DND-41 (cell line): Measurements from ENCODE around the gene SORCS1.

Source experiments
- ATAC-seq: fragments of 200-7000 bp; cut with Tn5 transposase; 3 replicates; pipeline ENCODE4 v1.9.1; 2021; ENCODE audit warnings: low read depth; ENCODE audit not compliant: insufficient read depth
- DNase-seq: peaks from one replicate; pipeline ENCODE4 v3.0.0-alpha.2; 2020
- H2AFZ ChIP-seq: 2 replicates; pipeline ENCODE4 v1.6.0; 2012; ENCODE audit warnings: low read depth, low read length
- H3K27ac ChIP-seq: 2 replicates; pipeline ENCODE4 v1.5.1; 2012; ENCODE audit warnings: low read length, inconsistent platforms
- H3K27me3 ChIP-seq: fragments of 200-600 bp; sonication (generic); 2 replicates; pipeline ENCODE4 v1.6.0; 2012; ENCODE audit warnings: low read length, mild to moderate bottlenecking, inconsistent platforms; ENCODE audit not compliant: insufficient read depth, poor library complexity
- H3K36me3 ChIP-seq: 2 replicates; pipeline ENCODE4 v1.5.1; 2012; ENCODE audit warnings: low read length, inconsistent platforms; ENCODE audit not compliant: insufficient read depth
- H3K4me1 ChIP-seq: 2 replicates; pipeline ENCODE4 v1.5.1; 2012; ENCODE audit warnings: mild to moderate bottlenecking, low read length; ENCODE audit not compliant: insufficient read depth
- H3K4me2 ChIP-seq: 2 replicates; pipeline ENCODE4 v1.6.0; 2012; ENCODE audit warnings: mild to moderate bottlenecking, moderate library complexity, low read length, inconsistent platforms; ENCODE audit not compliant: insufficient read depth
- H3K4me3 ChIP-seq, 2 experiments: fragments of 200-600 bp in 1 of 2; shearing (Covaris generic) in 1 of 2; 2 replicates each; pipeline ENCODE4 v1.5.1; 2012 to 2016; ENCODE audit warnings: inconsistent platforms in 2 of 2, low read length in 2 of 2, mild to moderate bottlenecking in 2 of 2, low read depth in 1 of 2, moderate library complexity in 1 of 2
- H3K79me2 ChIP-seq: 2 replicates; pipeline ENCODE4 v1.6.0; 2012; ENCODE audit warnings: low read length, inconsistent platforms; ENCODE audit not compliant: insufficient read depth
- H3K9ac ChIP-seq: 2 replicates; pipeline ENCODE4 v1.6.0; 2012; ENCODE audit warnings: low read depth, mild to moderate bottlenecking, inconsistent platforms, low read length, moderate library complexity
- H3K9me3 ChIP-seq: 2 replicates; pipeline ENCODE4 v1.5.1; 2012; ENCODE audit warnings: low read length, moderate library complexity, mild to moderate bottlenecking, inconsistent platforms; ENCODE audit not compliant: insufficient read depth, severe bottlenecking
- H4K20me1 ChIP-seq: 2 replicates; pipeline ENCODE4 v1.6.0; 2012; ENCODE audit warnings: low read length; ENCODE audit not compliant: insufficient read depth
- CTCF ChIP-seq: IDR thresholded peaks from 2 replicates; pipeline ENCODE4 v1.5.1; 2012; ENCODE audit warnings: borderline replicate concordance, low read length, moderate library complexity, mild to moderate bottlenecking; ENCODE audit not compliant: poor library complexity, severe bottlenecking; ENCODE audit errors: extremely low read depth
- EZH2 ChIP-seq: IDR thresholded peaks from 3 replicates; pipeline ENCODE4 v1.6.1; 2012; ENCODE audit warnings: borderline replicate concordance, low read depth, mild to moderate bottlenecking, moderate library complexity, low read length, inconsistent platforms; ENCODE audit not compliant: severe bottlenecking

SORCS1 gene

GRCh38 chr10:107164992-107165391 is 486 bp upstream of the SORCS1 start:
- Histone ChIP-seq H3K4me3 (no peak overlapping the region), H3K79me2 (no peaks in the 10 kb centered on the region), H3K4me1 (no peaks in the 10 kb centered on the region), H3K9me3 (peaks cover 8% of the 10 kb centered on the region), H3K27me3 (no peaks in the 10 kb centered on the region), H3K36me3 (no peaks in the 10 kb centered on the region), H2AFZ (no peak overlapping the region), H3K27ac (no peak overlapping the region), H3K9ac (no peak overlapping the region), H4K20me1 (no peaks in the 10 kb centered on the region), H3K4me2 (no peak overlapping the region)
- ATAC-seq (no peak), DNase-seq (no peak)
- TF ChIP-seq EZH2: no peak
- TF ChIP-seq CTCF: no peak

GRCh38 chr10:107163076-107163855 is 1.2 kb downstream of the SORCS1 start:
- H3K79me2 ChIP-seq: no peaks in the 10 kb centered on the region
- no peaks in the 10 kb centered on the region for H3K36me3 ChIP-seq
- no peaks in the 10 kb centered on the region for H3K27me3 ChIP-seq
- no peaks in the 10 kb centered on the region for H4K20me1 ChIP-seq
- TF ChIP-seq CTCF: no peak
- no peak for TF ChIP-seq EZH2
- no peak overlapping the region for H3K27ac ChIP-seq
- no peak overlapping the region for H3K4me2 ChIP-seq
- H2AFZ ChIP-seq: no peak overlapping the region
- DNase-seq (no peak), ATAC-seq (no peak)
- no peak overlapping the region for H3K9ac ChIP-seq
- no peak overlapping the region for H3K4me3 ChIP-seq
- H3K9me3 ChIP-seq: peaks cover 8% of the 10 kb centered on the region
- no peaks in the 10 kb centered on the region for H3K4me1 ChIP-seq

- no peaks in the 10 kb centered on the region for H3K36me3 ChIP-seq
- no peak overlapping the region for H2AFZ ChIP-seq
- H3K9me3 ChIP-seq: peaks cover 8% of the 10 kb centered on the region
- no peaks in the 10 kb centered on the region for H3K27me3 ChIP-seq
- ATAC-seq: no peak
- TF ChIP-seq EZH2 (no peak), CTCF (no peak)
- DNase-seq: no peak
- no peak overlapping the region for H3K9ac ChIP-seq
- H3K4me1 ChIP-seq: no peaks in the 10 kb centered on the region
- H4K20me1 ChIP-seq: no peaks in the 10 kb centered on the region
- no peaks in the 10 kb centered on the region for H3K79me2 ChIP-seq
- H3K4me3 ChIP-seq: no peak overlapping the region
- H3K27ac ChIP-seq: no peak overlapping the region
- H3K4me2 ChIP-seq: no peak overlapping the region
These were observed 3.6 kb downstream of the SORCS1 start for GRCh38 chr10:107160866-107161265.

- no peaks in the 10 kb centered on the region for H3K79me2 ChIP-seq
- H3K4me2 ChIP-seq: no peak overlapping the region
- TF ChIP-seq EZH2: no peak
- TF ChIP-seq CTCF: no peak
- H3K9ac ChIP-seq: no peak overlapping the region
- ATAC-seq: no peak
- H3K27ac ChIP-seq: no peak overlapping the region
- no peaks in the 10 kb centered on the region for H3K27me3 ChIP-seq
- no peaks in the 10 kb centered on the region for H3K4me1 ChIP-seq
- no peaks in the 10 kb centered on the region for H3K36me3 ChIP-seq
- H3K4me3 ChIP-seq: no peak overlapping the region
- H4K20me1 ChIP-seq: no peaks in the 10 kb centered on the region
- H3K9me3 ChIP-seq: peaks cover 4% of the 10 kb centered on the region
- no peak overlapping the region for H2AFZ ChIP-seq
- DNase-seq: no peak
These were observed 4.6 kb downstream of the SORCS1 start for GRCh38 chr10:107159871-107160270.
